Endothelial cell of umbilical vein (primary cell): Measurements from ENCODE around the gene CLDN7.

Experiments
- CTCF ChIP-seq, 2 donors: IDR thresholded peaks; 1 replicate in 1 of 2; 2 replicates in 1 of 2; pipeline ENCODE4 v1.5.1; 2011; ENCODE audit warnings: low read length in 2 of 2, mild to moderate bottlenecking in 2 of 2, moderate library complexity in 2 of 2, control low read depth in 1 of 2, inconsistent platforms in 1 of 2, low read depth in 1 of 2; ENCODE audit not compliant: insufficient read depth in 1 of 2; ENCODE audit errors: extremely low read depth in 1 of 2
- EZH2 ChIP-seq: IDR thresholded peaks from 2 replicates; pipeline ENCODE4 v1.6.1; 2012; ENCODE audit warnings: borderline replicate concordance, low read depth, mild to moderate bottlenecking, moderate library complexity, low read length, inconsistent platforms; ENCODE audit not compliant: severe bottlenecking
- FOS ChIP-seq: IDR thresholded peaks from 2 replicates; pipeline ENCODE4 v1.6.1; 2011; ENCODE audit warnings: mild to moderate bottlenecking, low read length, moderate library complexity, borderline replicate concordance; ENCODE audit not compliant: insufficient read depth
- GATA2 ChIP-seq: IDR thresholded peaks from 2 replicates; pipeline ENCODE4 v1.7.0; 2011; ENCODE audit warnings: low read depth, mild to moderate bottlenecking, moderate library complexity, mixed read lengths, low read length; ENCODE audit not compliant: insufficient read length, insufficient read depth
- MYC ChIP-seq: IDR thresholded peaks from one replicate; pipeline ENCODE4 v1.6.1; 2011; ENCODE audit warnings: mild to moderate bottlenecking, low read depth, low read length
- POLR2A ChIP-seq: IDR thresholded peaks from 2 replicates; pipeline ENCODE4 v1.6.1; 2012; ENCODE audit warnings: low read depth, mild to moderate bottlenecking, control low read depth, low read length
- POLR2AphosphoS5 ChIP-seq: IDR thresholded peaks from 2 replicates; pipeline ENCODE4 v1.6.1; 2012; ENCODE audit warnings: low read depth, mild to moderate bottlenecking, control low read depth, low read length, moderate library complexity; ENCODE audit not compliant: insufficient read depth
- TF ChIP-seq, protein P1 (sequence below): IDR thresholded peaks from 2 replicates; pipeline ENCODE4 v1.6.1; 2011; ENCODE audit not compliant: insufficient read depth, insufficient read length

- TF ChIP-seq POLR2A (peak; percentile 6), CTCF (IDR thresholded peaks at IDR 0.05; ENCODE audit: extremely low read depth in 1 of 2, insufficient read depth in 1 of 2, low read depth in 1 of 2, low read length in 2 of 2) (no peak), FOS (no peak), POLR2AphosphoS5 (peak; percentile 2), EZH2 (no peak), MYC (no peak), GATA2 (no peak)
- TF ChIP-seq, protein P1, sequence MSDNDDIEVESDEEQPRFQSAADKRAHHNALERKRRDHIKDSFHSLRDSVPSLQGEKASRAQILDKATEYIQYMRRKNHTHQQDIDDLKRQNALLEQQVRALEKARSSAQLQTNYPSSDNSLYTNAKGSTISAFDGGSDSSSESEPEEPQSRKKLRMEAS, result no peak
These were observed 39.9 kb downstream of the CLDN7 start for GRCh38 chr17:7222093-7222971.
